Trophoblast cell (in vitro differentiated cells and primary cell): ENCODE data around the gene RANBP3L.
"Not testable (repeated sequence)": the region's sequence is repeated elsewhere in the genome, so short reads cannot be mapped to it uniquely, and the experiment has no call there.

Experiments
- DNase-seq, 2 donors: peaks; one replicate each; pipeline ENCODE4 v3.0.0-alpha.2; 2016
- H2AFZ ChIP-seq: 2 replicates; pipeline ENCODE4 v1.6.1; 2013; ENCODE audit warnings: low read length, moderate library complexity, mild to moderate bottlenecking; ENCODE audit not compliant: insufficient read depth, poor library complexity
- H2AK5ac ChIP-seq: 2 replicates; pipeline ENCODE4 v1.6.1; 2013; ENCODE audit warnings: mild to moderate bottlenecking, low read length
- H2BK120ac ChIP-seq: 2 replicates; pipeline ENCODE4 v1.6.1; 2013; ENCODE audit warnings: low read length, mild to moderate bottlenecking, moderate library complexity; ENCODE audit not compliant: insufficient read depth, poor library complexity
- H2BK12ac ChIP-seq: 2 replicates; pipeline ENCODE4 v1.6.1; 2013; ENCODE audit warnings: mild to moderate bottlenecking, low read length, moderate library complexity
- H2BK5ac ChIP-seq: 2 replicates; pipeline ENCODE4 v1.6.1; 2013; ENCODE audit warnings: low read length, low read depth, moderate library complexity, mild to moderate bottlenecking; ENCODE audit not compliant: poor library complexity
- H3K14ac ChIP-seq: 2 replicates; pipeline ENCODE4 v1.6.1; 2013; ENCODE audit warnings: mild to moderate bottlenecking, low read length
- H3K18ac ChIP-seq: 2 replicates; pipeline ENCODE4 v1.6.1; 2013; ENCODE audit warnings: mild to moderate bottlenecking, low read length
- H3K23ac ChIP-seq: 2 replicates; pipeline ENCODE4 v1.6.1; 2013; ENCODE audit warnings: low read length
- H3K27ac ChIP-seq: 2 replicates; pipeline ENCODE4 v1.5.1; 2013; ENCODE audit warnings: low read depth, mild to moderate bottlenecking, inconsistent platforms, low read length, moderate library complexity
- H3K27me3 ChIP-seq: 2 replicates; pipeline ENCODE4 v1.6.1; 2013; ENCODE audit warnings: inconsistent platforms, mild to moderate bottlenecking, low read length, moderate library complexity; ENCODE audit not compliant: insufficient read depth
- H3K36me3 ChIP-seq, 2 experiments: 1 replicate in 1 of 2; 2 replicates in 1 of 2; pipeline ENCODE4 v1.6.1; 2013; ENCODE audit warnings: low read length in 2 of 2, mild to moderate bottlenecking in 2 of 2, moderate library complexity in 1 of 2; ENCODE audit not compliant: insufficient read depth in 2 of 2, control insufficient read depth in 1 of 2
- H3K4ac ChIP-seq: 2 replicates; pipeline ENCODE4 v1.6.1; 2013; ENCODE audit warnings: low read depth, mild to moderate bottlenecking, low read length, moderate library complexity
- H3K4me1 ChIP-seq, 2 experiments: 1 replicate in 1 of 2; 2 replicates in 1 of 2; pipeline ENCODE4 v1.6.1; 2013; ENCODE audit warnings: low read length in 2 of 2, mild to moderate bottlenecking in 2 of 2, moderate library complexity in 1 of 2; ENCODE audit not compliant: insufficient read depth in 2 of 2, control insufficient read depth in 1 of 2
- H3K4me2 ChIP-seq: 2 replicates; pipeline ENCODE4 v1.6.1; 2013; ENCODE audit warnings: inconsistent platforms, mild to moderate bottlenecking, low read length, moderate library complexity
- H3K4me3 ChIP-seq: 2 replicates; pipeline ENCODE4 v1.5.1; 2013; ENCODE audit warnings: mild to moderate bottlenecking, low read depth, low read length, inconsistent platforms
- H3K79me1 ChIP-seq: one replicate; pipeline ENCODE4 v1.6.1; 2013; ENCODE audit warnings: low read length
- H3K79me2 ChIP-seq: 2 replicates; pipeline ENCODE4 v1.6.1; 2013; ENCODE audit warnings: low read length, mild to moderate bottlenecking; ENCODE audit not compliant: control insufficient read depth, insufficient read depth, poor library complexity
- H3K9ac ChIP-seq: 2 replicates; pipeline ENCODE4 v1.6.1; 2013; ENCODE audit warnings: mild to moderate bottlenecking, low read length
- H3K9me3 ChIP-seq: 2 replicates; pipeline ENCODE4 v1.6.1; 2013; ENCODE audit warnings: low read depth, mild to moderate bottlenecking, control low read depth, inconsistent platforms, low read length; ENCODE audit not compliant: insufficient read depth
- H4K12ac ChIP-seq: 2 replicates; pipeline ENCODE4 v1.6.1; 2013; ENCODE audit warnings: low read depth, mild to moderate bottlenecking, low read length, moderate library complexity
- H4K8ac ChIP-seq: 2 replicates; pipeline ENCODE4 v1.6.1; 2013; ENCODE audit warnings: low read depth, mild to moderate bottlenecking, low read length, moderate library complexity
- H4K91ac ChIP-seq: one replicate; pipeline ENCODE4 v1.6.1; 2013; ENCODE audit warnings: low read depth, mild to moderate bottlenecking, low read length, moderate library complexity
- WGBS: extraction: QIAGEN DNeasy Blood & Tissue Kit; methylation state at CpG from one replicate; pipeline ENCODE4 v1.1.7; 2013; ENCODE audit warnings: missing lambda C conversion rate; ENCODE audit not compliant: insufficient read length, insufficient coverage; ENCODE audit errors: extremely low coverage; 5-methylcytosine and 5-hydroxymethylcytosine counted together

RANBP3L gene

DNA sequence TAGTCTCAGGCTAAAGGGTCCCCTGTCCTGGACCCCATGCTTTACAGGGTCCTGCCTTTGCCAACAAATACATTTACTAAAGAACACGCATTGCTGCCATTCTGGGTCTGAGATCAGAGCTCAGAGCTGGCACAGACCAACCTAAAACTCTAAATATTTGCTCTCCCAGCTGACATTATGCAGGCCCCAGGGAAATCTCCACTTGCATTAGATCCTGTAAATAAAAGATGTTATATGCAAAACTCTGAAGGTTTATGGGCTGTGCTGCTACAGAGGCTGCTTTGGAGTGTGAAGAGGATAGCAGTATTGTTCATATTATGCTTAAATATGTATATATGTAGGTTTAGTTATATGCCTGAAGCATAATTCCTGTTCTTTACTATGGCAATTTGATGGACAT lies 35.9 kb upstream of the RANBP3L start:
- Histone ChIP-seq H3K4me1 (no peaks in the 10 kb centered on the region), H3K79me2 (no peaks in the 10 kb centered on the region), H3K27ac (no peak overlapping the region), H3K4me2 (no peak overlapping the region), H2BK12ac (no peak overlapping the region), H3K14ac (no peak overlapping the region), H3K27me3 (no peaks in the 10 kb centered on the region), H3K36me3 (no peaks in the 10 kb centered on the region), H4K8ac (no peak overlapping the region), H3K18ac (no peak overlapping the region), H3K9me3 (no peaks in the 10 kb centered on the region), H3K4ac (no peak overlapping the region), H2BK5ac (no peak overlapping the region), H3K4me3 (no peak overlapping the region), H2AK5ac (no peak overlapping the region), H3K23ac (no peak overlapping the region), H4K91ac (no peak overlapping the region), H3K79me1 (no peaks in the 10 kb centered on the region), H2BK120ac (no peak overlapping the region), H4K12ac (no peak overlapping the region), H3K9ac (no peak overlapping the region), H2AFZ (no peak overlapping the region)
- WGBS = no CpG with 5 or more reads among the region's 1 CpG
- no peak for DNase-seq

- Histone ChIP-seq H3K27ac (no peak overlapping the region), H3K18ac (no peak overlapping the region), H2AFZ (no peak overlapping the region), H4K91ac (no peak overlapping the region), H3K36me3 (no peaks in the 10 kb centered on the region), H2BK12ac (no peak overlapping the region), H3K79me1 (no peaks in the 10 kb centered on the region), H3K4me2 (no peak overlapping the region), H3K14ac (no peak overlapping the region), H4K8ac (no peak overlapping the region), H3K27me3 (no peaks in the 10 kb centered on the region), H2BK5ac (no peak overlapping the region), H3K9me3 (no peaks in the 10 kb centered on the region), H3K9ac (no peak overlapping the region), H3K4me1 (no peaks in the 10 kb centered on the region), H3K4me3 (no peak overlapping the region), H3K23ac (no peak overlapping the region), H4K12ac (no peak overlapping the region), H2BK120ac (no peak overlapping the region), H3K4ac (no peak overlapping the region), H3K79me2 (no peaks in the 10 kb centered on the region), H2AK5ac (no peak overlapping the region)
- WGBS = no CpG with 5 or more reads among the region's 5 CpGs
- no peak for DNase-seq
Observed at GRCh38 chr5:36334315-36334714, 32.6 kb upstream of the RANBP3L start.

DNA sequence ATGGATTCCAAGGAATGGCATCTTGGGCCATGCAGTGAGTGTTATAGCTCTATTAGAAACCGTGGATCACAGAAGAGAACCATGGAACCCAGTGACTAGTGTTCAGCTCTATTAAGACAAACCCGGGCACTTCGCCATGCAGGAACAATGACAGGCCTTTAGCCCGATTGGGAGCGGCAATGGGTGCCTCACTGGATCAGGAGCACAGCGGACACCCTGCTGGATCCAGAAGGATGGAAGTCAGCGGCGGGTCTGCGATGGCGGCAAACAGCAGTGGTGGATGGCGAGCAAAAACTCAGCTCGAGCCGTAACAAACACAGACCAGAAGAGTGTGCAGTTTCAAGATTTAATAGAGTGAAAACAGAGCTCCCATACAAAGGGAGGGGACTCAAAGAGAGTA lies 31.0 kb upstream of the RANBP3L start:
- H2AFZ ChIP-seq, H2BK120ac ChIP-seq, H3K27ac ChIP-seq, H3K18ac ChIP-seq, H3K23ac ChIP-seq, H3K4ac ChIP-seq, H3K4me3 ChIP-seq, H3K36me3 ChIP-seq, H3K79me1 ChIP-seq, H3K14ac ChIP-seq, H3K27me3 ChIP-seq, H3K9ac ChIP-seq, H3K79me2 ChIP-seq, H4K8ac ChIP-seq, H3K4me2 ChIP-seq, H2AK5ac ChIP-seq, H3K4me1 ChIP-seq, H3K9me3 ChIP-seq, DNase-seq, H4K91ac ChIP-seq, H2BK5ac ChIP-seq, H2BK12ac ChIP-seq, H4K12ac ChIP-seq: not testable (repeated sequence)
- no CpG with 5 or more reads among the region's 13 CpGs for WGBS

DNA sequence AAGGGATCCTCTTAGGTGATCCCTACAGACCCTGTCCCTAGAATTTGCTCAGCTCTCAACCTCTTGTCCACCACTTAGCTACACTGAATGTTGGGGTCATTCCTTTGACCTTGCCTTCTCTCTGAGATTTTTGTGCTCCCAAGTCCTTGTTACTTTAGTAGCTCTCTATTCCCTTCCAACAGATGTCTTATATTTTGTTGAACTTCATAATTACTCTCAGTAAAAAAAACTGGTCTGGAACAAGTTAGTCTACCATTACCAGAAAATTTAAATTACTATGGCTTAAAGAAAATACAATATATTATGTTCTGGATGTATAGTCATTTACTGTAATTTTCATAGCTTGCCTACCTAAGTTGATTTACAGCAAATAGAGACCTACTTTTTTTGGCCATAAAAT lies 23.5 kb upstream of the RANBP3L start:
- Histone ChIP-seq H2AK5ac (no peak overlapping the region), H3K4me1 (no peaks in the 10 kb centered on the region), H3K4me2 (no peak overlapping the region), H2AFZ (no peak overlapping the region), H2BK12ac (no peak overlapping the region), H3K36me3 (no peaks in the 10 kb centered on the region), H3K79me2 (no peaks in the 10 kb centered on the region), H2BK120ac (no peak overlapping the region), H4K8ac (no peak overlapping the region), H2BK5ac (no peak overlapping the region), H4K91ac (no peak overlapping the region), H3K4me3 (no peak overlapping the region), H3K9ac (no peak overlapping the region), H4K12ac (no peak overlapping the region), H3K23ac (no peak overlapping the region), H3K9me3 (no peaks in the 10 kb centered on the region), H3K4ac (no peak overlapping the region), H3K79me1 (no peaks in the 10 kb centered on the region), H3K27ac (no peak overlapping the region), H3K18ac (no peak overlapping the region), H3K27me3 (no peaks in the 10 kb centered on the region), H3K14ac (no peak overlapping the region)
- DNase-seq = no peak
